HG02763 (cell line): Measurements from ENCODE around the gene HS1BP3.

ENCODE experiments used
- ATAC-seq: cut with Tn5 transposase; IDR thresholded peaks from one replicate; pipeline ENCODE4 v1.9.1; 2021; ENCODE audit warnings: mild to moderate bottlenecking, moderate library complexity; ENCODE audit not compliant: unreplicated experiment

The HS1BP3 gene

DNA sequence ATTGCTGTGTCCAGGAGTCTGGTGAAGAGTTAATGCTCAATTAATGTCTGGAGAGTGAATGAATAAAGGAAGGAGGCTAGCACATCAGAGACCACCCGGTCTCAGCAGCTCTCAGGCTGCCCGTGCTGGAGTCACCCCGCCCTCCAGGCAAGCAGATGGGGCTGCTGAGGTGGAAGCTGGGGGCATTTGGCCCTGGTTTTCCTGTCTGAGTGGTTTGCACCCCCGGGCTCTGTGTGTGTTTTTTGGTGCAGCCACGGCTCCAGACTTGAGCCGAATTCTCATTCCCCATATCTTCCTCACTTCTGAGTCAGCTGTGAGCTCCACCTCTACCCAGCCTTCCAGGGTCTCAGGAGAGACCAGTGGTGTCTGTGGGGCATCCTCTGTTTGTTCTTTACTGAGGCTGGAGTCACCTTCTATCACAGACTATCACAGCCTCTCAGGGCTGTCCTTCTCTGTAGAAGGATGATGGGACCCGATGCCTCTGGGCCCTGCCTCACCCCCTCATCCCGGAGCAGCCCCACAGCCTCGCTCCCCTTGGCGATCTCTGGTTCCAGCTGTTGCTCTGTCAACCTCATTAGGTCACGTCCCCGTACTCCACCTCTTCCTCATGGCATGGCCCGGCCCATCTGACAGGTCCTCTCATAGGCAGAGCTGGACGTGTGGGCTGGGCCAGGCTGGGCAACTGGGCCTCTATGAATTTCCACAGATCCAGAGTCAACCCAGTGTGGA, 60.8 kb downstream of the HS1BP3 start:
- no peak for ATAC-seq

DNA sequence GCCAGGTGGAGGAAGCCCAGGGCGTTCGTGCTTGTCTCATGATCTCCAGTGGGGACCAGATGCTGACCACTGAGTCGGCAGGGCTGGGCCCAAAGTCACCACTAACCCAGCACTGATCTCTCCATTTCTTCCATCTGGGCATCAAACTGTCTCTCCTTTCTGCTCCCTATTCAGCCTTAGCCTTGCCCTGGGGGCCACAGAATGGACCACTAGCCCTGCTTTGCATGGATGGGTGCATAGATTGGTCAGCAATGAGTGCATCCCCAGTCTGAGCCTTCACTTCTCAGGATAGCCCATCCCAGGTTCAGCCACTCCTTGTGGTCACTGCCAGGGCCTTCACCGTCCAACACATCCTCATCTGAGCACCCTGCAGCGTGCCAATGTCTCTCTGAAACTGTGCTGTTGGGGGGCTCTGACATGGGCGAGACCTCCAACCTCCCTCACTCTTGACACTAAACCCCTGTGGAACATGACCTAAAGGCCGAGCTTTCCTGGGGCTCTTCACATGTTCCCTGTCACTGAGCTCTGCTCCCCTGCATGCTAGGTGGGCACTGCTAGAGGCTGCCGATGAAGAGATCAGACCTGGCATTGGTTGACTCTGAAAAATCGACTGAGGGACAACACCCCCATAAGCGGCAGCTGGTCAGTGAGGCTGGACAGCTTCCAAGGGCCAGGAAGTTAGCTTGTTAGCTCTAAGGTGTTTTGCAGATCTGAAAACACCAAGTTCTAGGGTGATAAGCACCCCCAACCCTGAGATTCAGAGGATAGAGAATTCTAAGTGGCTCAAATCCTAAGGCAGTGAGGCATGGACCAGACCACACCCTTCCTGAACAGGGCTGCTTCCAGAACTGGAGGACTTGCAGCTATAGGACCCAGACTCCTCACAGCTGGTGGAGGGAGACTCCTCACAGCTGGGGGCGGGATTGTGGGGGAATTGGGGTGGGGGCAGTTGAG, 61.7 kb downstream of the HS1BP3 start:
- no peak for ATAC-seq

- no peak for ATAC-seq
Measured at GRCh38 chr2:20585710-20586594, 64.9 kb downstream of the HS1BP3 start.

- ATAC-seq: no peak
Measured at GRCh38 chr2:20585359-20585709, 65.6 kb downstream of the HS1BP3 start.

GRCh38 chr2:20584399-20585358, 66.2 kb downstream of the HS1BP3 start:
- no peak for ATAC-seq

DNA sequence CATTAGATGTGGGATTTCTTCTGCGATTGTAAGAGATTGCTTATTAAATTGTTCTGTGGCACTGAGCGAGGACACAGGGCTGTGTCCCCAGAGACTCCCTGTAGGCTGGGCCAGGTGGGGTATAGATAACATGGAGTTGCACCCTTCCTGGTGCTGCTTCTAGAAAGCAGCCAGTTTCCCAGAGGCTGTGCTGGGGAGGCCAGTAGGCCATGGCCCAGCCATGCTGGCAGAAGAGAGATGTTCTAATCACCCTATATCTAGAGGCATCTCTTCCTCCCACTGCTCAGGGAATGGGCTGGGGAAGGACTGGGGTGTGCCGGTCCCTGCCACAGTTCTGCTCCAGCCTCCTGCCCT, 66.9 kb downstream of the HS1BP3 start:
- ATAC-seq: no peak

DNA sequence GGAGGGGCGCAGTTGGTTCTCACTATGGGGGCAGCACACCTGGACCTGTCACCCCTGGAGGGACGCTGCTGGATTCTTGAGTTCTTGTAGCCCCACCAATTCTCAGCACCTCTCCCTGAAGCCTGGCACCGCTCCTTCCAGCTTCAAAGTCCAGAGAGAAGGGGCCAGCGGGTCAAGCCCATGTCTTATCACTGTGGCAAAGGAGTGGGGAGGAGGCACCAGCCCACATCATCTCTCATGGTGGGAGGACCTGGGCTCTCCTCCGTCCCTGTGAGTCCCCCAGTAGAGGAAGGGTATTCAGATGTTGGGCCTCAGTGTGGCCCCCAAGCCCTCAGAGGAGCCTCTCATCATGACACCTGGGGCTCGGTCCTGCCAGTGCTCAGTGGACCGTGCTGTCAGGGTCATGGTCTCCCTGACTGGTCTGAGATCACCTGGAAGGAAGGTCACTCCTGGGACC, 67.4 kb downstream of the HS1BP3 start:
- no peak for ATAC-seq

DNA sequence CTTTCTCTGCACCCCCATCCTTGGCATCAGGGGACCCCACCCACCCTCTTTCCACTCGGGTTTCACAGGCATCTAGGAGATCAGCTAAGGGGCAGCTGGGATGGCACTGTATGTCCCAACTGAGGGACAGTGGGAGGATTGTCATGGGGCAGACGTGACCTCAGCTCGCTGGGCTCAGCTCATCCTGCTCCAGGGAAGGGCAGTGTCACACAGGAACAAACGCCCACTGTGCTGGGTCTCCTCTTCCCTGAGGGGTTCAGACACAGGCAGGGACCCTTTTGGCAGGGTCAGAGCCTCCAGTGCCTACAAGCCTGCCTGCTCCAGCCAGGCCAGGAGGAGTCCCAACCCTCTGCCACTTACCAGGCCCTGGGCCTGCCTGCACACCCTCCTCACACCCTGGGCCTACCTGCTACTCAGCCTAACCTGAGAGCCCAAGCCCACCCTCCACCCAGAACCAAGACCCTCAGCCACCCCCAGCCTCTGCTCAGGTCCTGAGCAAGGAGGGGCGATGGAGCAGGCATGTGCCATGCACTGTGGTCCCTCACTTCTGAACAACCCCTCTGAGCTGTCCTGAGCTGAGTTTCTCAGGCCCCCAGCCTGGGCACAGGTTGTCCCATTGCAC, 68.2 kb downstream of the HS1BP3 start:
- no peak for ATAC-seq

GRCh38 chr2:20580690-20581437, 70.0 kb downstream of the HS1BP3 start:
- no peak for ATAC-seq

GRCh38 chr2:20579866-20580265, 71.0 kb downstream of the HS1BP3 start:
- ATAC-seq: no peak

GRCh38 chr2:20578895-20579825, 71.7 kb downstream of the HS1BP3 start:
- ATAC-seq: peak; percentile 58

- ATAC-seq: no peak
Measured at GRCh38 chr2:20578266-20578894, 72.5 kb downstream of the HS1BP3 start.

DNA sequence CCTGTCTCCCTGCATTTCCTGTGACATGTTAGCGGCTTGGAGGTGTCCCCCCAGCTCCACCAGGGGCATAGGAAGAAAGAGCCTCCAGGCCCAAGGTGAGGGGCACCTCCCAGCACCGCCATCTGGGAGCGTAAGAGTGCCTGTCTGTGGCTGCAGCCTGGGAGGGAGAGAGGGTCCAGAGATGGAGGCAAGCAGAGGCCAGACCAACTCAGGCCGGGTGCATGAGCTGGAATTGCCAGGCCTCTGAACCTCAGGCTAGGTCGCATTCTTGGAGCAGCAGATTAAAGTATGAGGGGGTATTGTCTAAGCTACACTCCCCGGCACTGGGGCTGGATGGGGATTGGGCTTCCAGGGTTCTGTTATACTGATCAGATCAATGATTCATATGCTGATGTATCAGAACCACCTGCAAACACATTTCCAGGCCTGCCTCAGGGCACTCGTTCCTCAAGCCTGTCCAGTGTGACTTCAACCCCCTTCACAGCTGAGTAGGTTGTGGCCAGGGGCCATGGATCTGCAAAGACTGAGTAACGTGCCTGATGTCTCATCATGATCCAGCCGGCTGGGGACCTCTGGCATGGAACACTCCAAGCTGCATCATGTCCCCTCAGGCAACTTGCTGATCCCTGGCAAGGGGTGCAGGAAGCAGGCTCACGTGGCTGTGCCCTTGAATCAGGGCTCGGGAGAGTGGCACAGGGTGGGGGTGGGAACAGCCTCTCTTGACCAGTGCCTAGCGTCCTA, 73.2 kb downstream of the HS1BP3 start:
- ATAC-seq: no peak

DNA sequence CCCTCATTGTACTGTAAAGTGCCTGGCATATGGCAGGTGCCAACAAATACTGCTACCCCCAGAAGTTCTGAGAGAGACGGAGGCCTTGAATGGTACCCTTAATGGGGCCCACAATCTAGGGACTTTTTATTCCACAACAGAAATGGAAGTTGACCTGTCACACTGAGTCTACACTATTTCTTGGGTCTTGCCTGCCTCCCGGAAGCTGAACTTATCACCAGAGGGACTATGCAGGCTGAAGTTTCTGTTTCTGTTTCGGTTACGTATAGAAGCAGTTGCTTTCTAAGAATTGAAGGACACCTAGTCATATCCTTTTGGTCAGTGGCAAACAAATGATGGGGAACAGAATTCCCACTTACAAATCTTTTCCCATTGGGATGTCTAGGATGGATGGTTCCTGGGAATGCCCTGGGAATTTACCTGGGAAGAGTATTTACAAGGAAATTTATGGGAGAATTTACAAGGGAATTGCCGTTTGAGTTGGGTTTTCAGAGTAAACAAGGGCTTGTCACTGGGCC, 74.2 kb downstream of the HS1BP3 start:
- ATAC-seq: peak; percentile 66

DNA sequence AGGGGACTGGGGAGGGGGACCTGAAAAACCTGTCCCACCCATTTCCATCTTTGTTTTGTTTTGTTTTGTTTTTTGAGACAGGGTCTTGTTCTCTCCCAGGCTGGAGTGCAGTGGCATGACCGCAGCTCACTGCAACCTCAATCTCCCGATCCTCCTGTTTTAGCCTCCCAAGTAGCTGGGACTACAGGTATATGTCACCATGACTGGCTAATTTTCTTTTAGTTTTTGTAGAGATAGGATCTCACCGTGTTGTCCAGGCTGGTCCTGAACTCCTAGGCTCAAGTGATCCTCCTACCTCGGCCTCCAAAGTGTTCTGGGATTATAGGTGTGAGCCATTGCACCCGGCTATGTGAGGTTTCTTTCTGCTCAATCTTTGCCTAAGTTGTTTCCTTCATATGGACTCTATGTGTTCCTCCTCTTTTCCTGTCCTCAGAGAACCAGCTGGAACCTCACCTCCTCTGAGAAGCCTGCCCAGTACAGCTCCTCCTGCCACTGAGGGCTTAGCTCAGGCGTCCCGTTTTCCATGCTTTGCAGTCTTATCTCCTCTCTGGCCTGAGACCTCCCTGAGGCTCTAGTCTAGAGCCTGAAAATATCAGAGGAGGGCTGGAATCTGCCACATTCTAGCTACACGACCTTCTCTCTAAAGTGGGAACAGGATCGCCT, 74.8 kb downstream of the HS1BP3 start:
- ATAC-seq: no peak

DNA sequence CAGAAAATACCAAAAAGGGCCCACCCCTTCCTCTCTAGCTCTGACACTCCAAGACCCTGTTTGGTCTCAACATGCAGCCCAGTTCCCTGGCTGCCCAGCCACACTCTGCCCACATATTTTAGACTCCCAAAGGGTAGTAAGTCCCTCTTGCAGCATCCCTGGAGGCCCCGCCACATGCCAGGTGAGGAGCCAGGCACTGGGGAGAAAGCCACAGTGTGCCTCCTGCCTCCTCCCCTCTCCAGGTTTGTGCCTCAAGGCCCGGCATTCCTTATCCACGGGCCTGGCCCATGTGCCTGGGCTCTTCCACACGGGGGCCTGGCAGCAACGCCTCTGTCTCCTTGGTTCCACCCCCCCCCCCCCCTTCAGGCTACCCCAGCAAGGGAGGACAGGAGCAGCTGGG, 75.5 kb downstream of the HS1BP3 start:
- no peak for ATAC-seq
